ENCODE measurements around the gene MED9. TPM values are rescaled to one million over a fixed set of nuclear protein-coding genes. Genes with fewer than 3 reads are reported as not detected.

MED9 gene
- total and polyA plus RNA-seq, 2 of the 4 experiments (the other 2 are of a cell fraction) = 6.1 to 10.1 TPM

DNA sequence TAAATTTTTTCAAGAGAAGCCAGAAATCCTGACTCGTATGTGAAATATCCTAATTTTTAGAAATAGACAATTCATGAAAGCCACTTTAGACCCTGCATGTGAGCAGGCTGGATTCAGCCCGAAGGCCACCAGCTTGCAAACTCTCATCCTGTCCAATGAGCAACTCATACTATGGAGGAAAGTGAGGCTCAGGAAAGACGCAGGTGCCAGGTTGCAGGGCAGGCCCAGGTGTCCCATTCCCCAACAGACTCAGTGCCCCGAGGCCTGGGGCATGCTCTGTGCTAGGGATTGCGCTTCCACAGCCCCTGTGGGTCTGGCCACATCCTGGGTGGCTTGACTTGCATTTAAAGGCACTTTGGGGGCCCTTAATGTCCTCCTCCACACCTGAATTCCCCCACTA, 36.1 kb downstream of the MED9 start:
- ATAC-seq (ENCODE audit: low read depth) (no peak), DNase-seq (no peak)
- intact Hi-C loops (cut with micrococcal nuclease) = no loop called here
- H3K4me2 ChIP-seq (ENCODE audit: low read depth, low read length) = no peak overlapping the region
- no peak overlapping the region for H2BK15ac ChIP-seq (ENCODE audit: low read depth, low read length)
- H4K8ac ChIP-seq (ENCODE audit: low read depth in 2 of 2, low read length in 2 of 2) = no peak overlapping the region
- H2BK5ac ChIP-seq (ENCODE audit: low read depth, low read length, poor library complexity, severe bottlenecking) = no peak overlapping the region
- H3K27me3 ChIP-seq (ENCODE audit: control insufficient read depth, insufficient read depth, low read length) = peaks cover 2% of the 10 kb centered on the region; the same call in 1 of the 2 replicates
- no peak overlapping the region for H4K5ac ChIP-seq (ENCODE audit: low read depth, low read length)
- peaks cover 12% of the 10 kb centered on the region for H3K4me1 ChIP-seq (ENCODE audit: control insufficient read depth, insufficient read depth, low read length)
- no peak overlapping the region for H3K56ac ChIP-seq (ENCODE audit: extremely low read depth, insufficient read depth, low read length)
- H2AFZ ChIP-seq (replicated peaks; ENCODE audit: low read length, poor library complexity) = no peak overlapping the region
- in situ Hi-C loops (cut with MboI; ENCODE audit: low sequenced_read_pairs) = no loop called here
- H3K79me1 ChIP-seq (ENCODE audit: low read depth in 1 of 2, low read length in 2 of 2) = no peaks in the 10 kb centered on the region
- H2AK5ac ChIP-seq (ENCODE audit: low read depth, low read length) = no peak overlapping the region
- H3K14ac ChIP-seq (replicated peaks; ENCODE audit: low read depth, low read length) = no peak overlapping the region
- H2AK9ac ChIP-seq (replicated peaks; ENCODE audit: low read depth, low read length, poor library complexity) = peak overlapping the region; percentile 71
- no peaks in the 10 kb centered on the region for H3K9me3 ChIP-seq (ENCODE audit: control insufficient read depth, insufficient read depth, low read length)
- no peak overlapping the region for H3K18ac ChIP-seq (ENCODE audit: low read depth, low read length)
- TF ChIP-seq CEBPB (IDR thresholded peaks at IDR 0.05; ENCODE audit: low read depth, low read length) (no peak), BHLHE40 (IDR thresholded peaks at IDR 0.05; ENCODE audit: low read depth, low read length) (no peak), MAZ (IDR thresholded peaks at IDR 0.05; ENCODE audit: borderline replicate concordance, low read depth, low read length) (no peak), MXI1 (IDR thresholded peaks at IDR 0.05; ENCODE audit: borderline replicate concordance, low read depth, low read length) (no peak), NFE2L2 (IDR thresholded peaks at IDR 0.05; ENCODE audit: low read depth, low read length) (no peak), RFX5 (IDR thresholded peaks at IDR 0.05; ENCODE audit: low read depth, low read length) (no peak), SMC3 (IDR thresholded peaks at IDR 0.05; ENCODE audit: low read depth, low read length) (no peak), RCOR1 (IDR thresholded peaks at IDR 0.05; ENCODE audit: insufficient replicate concordance, low read length) (no peak), FOS (IDR thresholded peaks at IDR 0.05; ENCODE audit: low read depth, low read length) (no peak), MAFK (IDR thresholded peaks at IDR 0.05; ENCODE audit: low read depth, low read length) (no peak)
- TF ChIP-seq, protein P1, sequence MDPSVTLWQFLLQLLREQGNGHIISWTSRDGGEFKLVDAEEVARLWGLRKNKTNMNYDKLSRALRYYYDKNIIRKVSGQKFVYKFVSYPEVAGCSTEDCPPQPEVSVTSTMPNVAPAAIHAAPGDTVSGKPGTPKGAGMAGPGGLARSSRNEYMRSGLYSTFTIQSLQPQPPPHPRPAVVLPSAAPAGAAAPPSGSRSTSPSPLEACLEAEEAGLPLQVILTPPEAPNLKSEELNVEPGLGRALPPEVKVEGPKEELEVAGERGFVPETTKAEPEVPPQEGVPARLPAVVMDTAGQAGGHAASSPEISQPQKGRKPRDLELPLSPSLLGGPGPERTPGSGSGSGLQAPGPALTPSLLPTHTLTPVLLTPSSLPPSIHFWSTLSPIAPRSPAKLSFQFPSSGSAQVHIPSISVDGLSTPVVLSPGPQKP (IDR thresholded peaks at IDR 0.05; ENCODE audit: borderline replicate concordance, low read depth, low read length) = no peak
- TF ChIP-seq, protein P2, sequence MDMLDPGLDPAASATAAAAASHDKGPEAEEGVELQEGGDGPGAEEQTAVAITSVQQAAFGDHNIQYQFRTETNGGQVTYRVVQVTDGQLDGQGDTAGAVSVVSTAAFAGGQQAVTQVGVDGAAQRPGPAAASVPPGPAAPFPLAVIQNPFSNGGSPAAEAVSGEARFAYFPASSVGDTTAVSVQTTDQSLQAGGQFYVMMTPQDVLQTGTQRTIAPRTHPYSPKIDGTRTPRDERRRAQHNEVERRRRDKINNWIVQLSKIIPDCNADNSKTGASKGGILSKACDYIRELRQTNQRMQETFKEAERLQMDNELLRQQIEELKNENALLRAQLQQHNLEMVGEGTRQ (IDR thresholded peaks at IDR 0.05; ENCODE audit: low read depth, low read length) = no peak
- H3K4ac ChIP-seq (ENCODE audit: low read depth, low read length) = no peak overlapping the region
- no peak overlapping the region for H3K27ac ChIP-seq (ENCODE audit: insufficient read depth, low read length)
- peaks cover 4% of the 10 kb centered on the region; the same call in 1 of the 2 replicates for H3K9me1 ChIP-seq (ENCODE audit: insufficient read depth, low read length)
- no peak overlapping the region for H4K91ac ChIP-seq (ENCODE audit: insufficient read depth, low read depth, low read length)
- peaks cover 28% of the 10 kb centered on the region for H4K20me1 ChIP-seq (ENCODE audit: insufficient read depth, low read length)
- no peak overlapping the region for H3K9ac ChIP-seq (ENCODE audit: low read depth, low read length)
- ChIA-PET POLR2A (ENCODE audit: unreplicated experiment) (no interaction called here), CTCF (no interaction called here)
- no TSS peak for BruUV-seq (replicated peaks)
- no peak overlapping the region for H2BK20ac ChIP-seq (ENCODE audit: low read depth, low read length)
- dilution Hi-C loops (cut with HindIII; ENCODE audit: low sequenced_read_pairs, unreplicated experiment) = no loop called here
- no peak overlapping the region for H3K23ac ChIP-seq (ENCODE audit: low read depth, low read length)
- no peak overlapping the region for H2BK120ac ChIP-seq (ENCODE audit: low read depth, low read length)
- no peaks in the 10 kb centered on the region for H3K36me3 ChIP-seq (ENCODE audit: control insufficient read depth, insufficient read depth, low read length)
- WGBS, 2 experiments (ENCODE audit: extremely low coverage in 2 of 2, insufficient read length in 1 of 2) = no CpG with 5 or more reads among the region's 5 CpGs
- no peak overlapping the region for H3K4me3 ChIP-seq (ENCODE audit: insufficient read depth, low read depth, low read length)
